GM18505 (cell line): ENCODE data around the gene PLXNB2.

Experiments
- ATAC-seq: cut with Tn5 transposase; IDR thresholded peaks from one replicate; pipeline ENCODE4 v1.9.1; 2021; ENCODE audit not compliant: unreplicated experiment
- POLR2A ChIP-seq: IDR thresholded peaks from 4 replicates; pipeline ENCODE4 v1.6.1; 2011; ENCODE audit warnings: borderline replicate concordance; ENCODE audit not compliant: insufficient read depth, insufficient read length; ENCODE audit errors: extremely low read depth

The PLXNB2 gene

DNA sequence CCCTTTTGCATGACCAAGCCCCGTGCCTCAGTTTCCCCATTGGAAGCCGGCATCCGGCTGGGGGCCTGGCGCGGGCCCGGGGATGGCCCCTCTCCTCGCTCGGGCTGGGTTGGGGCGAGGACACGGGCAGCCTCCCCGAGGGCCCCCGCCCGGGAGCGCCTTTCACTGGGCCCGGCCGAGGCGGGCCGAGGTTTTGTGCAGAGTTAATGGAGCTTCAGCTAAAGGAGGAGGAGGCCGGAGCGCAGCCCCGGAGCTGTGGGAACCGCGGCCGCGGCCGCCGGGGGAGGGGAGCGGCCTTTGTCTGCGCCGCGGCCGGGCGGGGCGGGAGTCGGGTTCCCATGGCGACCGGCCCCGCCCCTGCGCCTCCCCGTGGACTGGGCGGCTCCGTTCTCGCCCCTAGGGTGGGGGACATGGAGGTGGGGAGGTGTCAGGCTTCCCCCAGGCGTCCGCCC, 35.9 kb downstream of the PLXNB2 start:
- no peak for ATAC-seq
- no peak for TF ChIP-seq POLR2A

- no peak for ATAC-seq
- no peak for TF ChIP-seq POLR2A
Measured at GRCh38 chr22:50270666-50271394, 36.6 kb downstream of the PLXNB2 start.

DNA sequence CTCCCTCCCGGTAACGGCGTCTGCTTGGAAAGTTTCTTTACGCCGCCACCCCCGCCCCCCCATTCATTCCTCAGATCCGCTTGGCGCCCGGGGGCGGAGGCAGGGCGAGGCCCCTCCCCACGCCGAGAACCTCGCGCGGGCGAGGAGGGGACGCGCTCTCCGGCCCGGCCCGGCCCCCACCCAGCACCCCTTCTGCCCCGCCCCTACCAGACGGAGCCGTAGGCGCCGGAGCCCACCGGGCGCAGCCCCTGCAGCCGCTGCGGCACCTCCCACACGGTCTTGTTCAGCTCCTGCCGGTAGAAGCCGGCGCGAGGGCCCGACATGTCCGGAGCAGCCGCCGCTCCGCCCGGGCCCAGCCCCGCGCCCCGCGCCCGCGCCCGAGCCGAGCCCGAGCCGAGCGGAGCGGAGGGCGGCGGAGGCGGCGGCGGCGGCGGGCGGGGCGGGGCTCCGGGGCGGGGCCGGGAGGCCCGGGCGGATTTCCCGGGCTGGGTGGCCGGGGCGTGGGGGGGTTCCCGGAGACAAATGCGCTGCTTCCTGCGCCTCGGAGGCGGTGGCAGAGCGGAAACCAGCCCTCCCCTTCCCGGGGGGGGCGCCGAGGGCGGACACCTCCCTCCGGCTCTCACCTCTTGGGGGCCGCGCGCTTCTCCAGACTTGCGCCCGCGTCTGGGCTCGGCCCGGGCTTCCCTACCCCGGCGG, 37.3 kb downstream of the PLXNB2 start, which contains the start of gene MAPK11:
MAPK11 (minus strand) TSS at position 411 of the 696 bp plus-strand sequence; CDS start at position 323, 88 bp downstream.
- no peak for ATAC-seq
- TF ChIP-seq POLR2A: no peak

DNA sequence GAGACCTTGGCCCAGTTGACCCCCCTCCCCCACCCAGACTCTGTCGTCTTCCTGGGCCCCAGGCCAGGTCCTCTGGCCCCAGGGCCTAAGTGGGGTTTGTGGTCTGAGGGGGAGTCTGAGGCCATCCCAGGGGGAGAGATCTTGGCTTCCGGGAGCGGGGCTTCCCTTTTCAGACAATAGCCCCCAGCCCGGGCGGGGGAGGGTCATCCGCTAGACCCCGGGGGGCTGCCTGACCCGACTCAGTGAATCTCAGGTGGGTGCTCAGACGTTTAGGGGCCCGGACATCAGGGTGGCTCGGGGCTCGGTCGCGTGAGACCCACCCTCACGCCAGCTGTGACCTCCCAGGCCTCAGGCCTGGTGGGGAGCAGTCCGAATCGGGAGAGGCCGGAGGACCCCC, 37.9 kb downstream of the PLXNB2 start:
- no peak for ATAC-seq
- TF ChIP-seq POLR2A: no peak

GRCh38 chr22:50268655-50269113, 38.8 kb downstream of the PLXNB2 start:
- TF ChIP-seq POLR2A: no peak
- ATAC-seq: no peak

GRCh38 chr22:50267591-50268390, 39.7 kb downstream of the PLXNB2 start:
- no peak for ATAC-seq
- no peak for TF ChIP-seq POLR2A

- TF ChIP-seq POLR2A: no peak
- ATAC-seq: no peak
Measured at GRCh38 chr22:50266994-50267393, 40.5 kb downstream of the PLXNB2 start.

DNA sequence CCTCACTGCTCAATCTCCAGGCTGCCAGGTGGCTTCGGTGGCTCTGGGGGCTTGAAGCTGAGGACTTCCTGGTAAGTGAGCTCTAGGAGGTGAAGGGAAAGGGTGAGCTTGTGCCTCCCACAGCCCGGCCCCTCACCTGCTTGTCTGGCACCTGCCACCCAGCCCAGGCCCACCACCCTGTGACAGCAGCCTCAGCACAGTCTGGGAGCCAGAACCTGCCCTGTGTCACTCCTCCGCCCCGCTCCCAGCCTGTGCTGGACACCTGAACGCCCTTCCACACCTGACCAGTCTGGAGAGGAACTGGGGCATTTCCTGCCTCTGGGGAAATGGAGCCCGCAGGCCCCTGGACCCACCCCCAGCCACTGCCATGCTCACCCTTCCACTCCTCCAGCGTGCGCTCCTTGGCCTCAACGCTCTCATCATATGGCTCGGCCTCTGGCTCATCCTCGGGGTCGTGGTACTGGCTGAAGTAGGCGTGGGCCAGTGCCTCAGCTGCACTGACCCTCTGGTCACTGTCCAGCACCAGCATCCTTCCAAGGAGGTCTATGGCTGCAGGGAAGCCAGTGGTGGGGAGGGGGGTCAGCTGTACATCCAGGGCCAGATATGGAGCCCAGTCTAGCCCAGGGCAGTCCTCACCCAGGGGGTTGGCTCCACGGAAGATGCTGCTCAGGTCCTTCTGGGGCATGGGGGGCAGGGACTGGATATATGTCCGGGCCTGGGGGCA, 42.3 kb downstream of the PLXNB2 start:
- no peak for ATAC-seq
- TF ChIP-seq POLR2A: no peak

DNA sequence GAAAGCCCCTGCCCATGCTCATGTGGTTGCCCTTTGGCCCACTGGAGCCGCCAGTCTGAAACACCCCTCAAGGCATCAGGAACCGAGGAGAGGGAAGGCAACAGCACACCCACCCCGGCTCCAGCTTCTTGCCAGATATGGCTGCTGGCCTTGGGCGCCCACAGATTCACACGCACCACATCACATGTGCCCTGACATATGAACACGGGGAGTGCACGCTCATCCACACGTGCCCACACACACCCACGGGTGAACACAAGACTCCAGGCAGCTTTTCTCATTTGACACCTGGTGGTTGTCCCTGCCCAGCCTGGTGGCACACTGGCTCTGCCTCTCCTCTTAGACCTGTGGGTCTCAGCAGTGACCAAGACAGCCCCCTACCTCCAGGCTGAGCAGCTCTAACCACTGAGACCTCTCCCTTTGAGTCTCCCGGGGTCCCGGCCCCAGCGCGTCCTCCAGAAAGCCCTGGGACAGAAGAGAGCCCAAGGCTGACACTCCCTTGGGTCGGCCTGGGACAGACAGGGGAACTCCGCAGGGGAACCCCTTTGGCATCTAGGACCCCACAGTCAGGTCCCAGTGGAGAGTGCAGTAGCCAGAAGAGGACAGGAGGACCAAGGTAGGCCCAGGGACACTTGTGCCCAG, 43.2 kb downstream of the PLXNB2 start:
- TF ChIP-seq POLR2A: no peak
- ATAC-seq: no peak

DNA sequence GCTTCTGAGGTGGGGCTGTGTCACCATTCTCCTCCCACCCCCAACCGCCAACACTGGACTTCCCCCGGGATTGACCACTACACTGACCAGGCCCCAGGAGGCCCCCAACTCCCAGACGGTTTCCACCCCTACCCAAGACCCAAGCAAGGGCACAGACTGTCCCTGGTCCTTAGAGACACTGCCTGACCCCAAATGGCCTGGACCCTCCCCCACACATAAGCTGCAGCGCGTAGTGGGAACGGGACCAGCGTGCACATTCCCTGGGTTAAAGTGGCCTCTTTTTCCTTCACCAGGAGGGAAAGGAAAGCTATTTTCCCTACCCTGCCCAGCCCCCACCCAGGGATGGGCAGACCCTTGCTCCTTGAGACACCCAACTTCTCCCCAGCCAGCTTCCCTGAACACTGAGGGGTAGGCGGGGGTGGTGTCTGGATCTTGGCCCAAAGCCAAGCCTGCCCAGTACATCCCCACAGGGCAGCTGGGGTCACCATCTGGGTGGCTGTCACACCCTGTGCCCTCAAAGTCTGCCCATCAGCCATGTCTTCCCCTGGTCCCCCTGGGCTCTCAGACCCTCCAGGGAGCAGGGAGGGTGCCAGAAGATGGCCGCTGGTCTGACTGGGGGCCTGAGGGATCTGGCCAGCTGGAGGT, 44.4 kb downstream of the PLXNB2 start:
- no peak for ATAC-seq

DNA sequence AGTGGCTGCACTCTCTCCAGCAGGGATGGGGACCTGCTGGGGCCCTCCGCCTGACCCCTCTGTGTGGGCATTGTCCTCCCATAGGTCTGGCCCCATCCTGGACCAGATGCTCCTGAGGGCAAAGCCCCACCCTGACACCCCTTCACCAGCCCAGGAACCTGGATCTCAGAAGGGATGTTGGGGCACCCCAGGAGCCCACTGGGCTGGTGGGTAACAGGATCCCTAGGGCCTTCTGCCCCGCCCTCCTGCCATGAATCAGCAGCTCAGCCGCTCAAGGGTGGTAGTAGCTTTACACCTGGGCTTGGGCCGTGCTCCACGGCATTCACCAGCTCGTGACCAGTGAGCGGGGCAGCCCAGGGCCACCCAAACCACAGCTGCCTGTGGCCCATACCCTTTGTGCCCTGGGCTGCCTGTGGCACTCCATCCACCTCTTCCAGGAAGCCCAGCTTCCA, 45.0 kb downstream of the PLXNB2 start:
- TF ChIP-seq POLR2A: no peak
- ATAC-seq: no peak

More for the DNA sequence above, 44.4 kb downstream of the PLXNB2 start:
- TF ChIP-seq POLR2A: no peak
